Aorta (tissue), 5 donors: ENCODE measurements around the gene PDCD1LG2. TPM values are rescaled to one million over a fixed set of nuclear protein-coding genes. Genes with fewer than 3 reads are reported as not detected.

Experiments
- ATAC-seq: fragments of 200-7000 bp; cut with Tn5 transposase; one replicate; pipeline ENCODE4 v1.9.1; 2022; ENCODE audit warnings: moderate library complexity; ENCODE audit not compliant: low FRiP score
- DNase-seq, 2 donors: peaks; one replicate each; pipeline ENCODE4 v3.0.0-alpha.2; 2020
- H3K27ac ChIP-seq, 2 donors: one replicate each; pipeline ENCODE4 v1.5.1; 2013; ENCODE audit warnings: low read length in 2 of 2, mild to moderate bottlenecking in 2 of 2, moderate library complexity in 2 of 2, control low read depth in 1 of 2, inconsistent platforms in 1 of 2, low read depth in 1 of 2
- H3K27me3 ChIP-seq, 2 donors: one replicate each; pipeline ENCODE4 v1.6.1; 2013; ENCODE audit warnings: control low read depth in 1 of 2, low read length in 1 of 2, mild to moderate bottlenecking in 1 of 2, moderate library complexity in 1 of 2; ENCODE audit not compliant: insufficient read depth in 2 of 2, control insufficient read depth in 1 of 2
- H3K36me3 ChIP-seq, 2 donors: one replicate each; pipeline ENCODE4 v1.6.1; 2013; ENCODE audit warnings: control low read depth in 1 of 2, low read length in 1 of 2, mild to moderate bottlenecking in 1 of 2; ENCODE audit not compliant: insufficient read depth in 2 of 2, control insufficient read depth in 1 of 2
- H3K4me1 ChIP-seq, 2 donors: one replicate each; pipeline ENCODE4 v1.6.1; 2013; ENCODE audit warnings: low read length in 2 of 2, control low read depth in 1 of 2, mild to moderate bottlenecking in 1 of 2, moderate library complexity in 1 of 2; ENCODE audit not compliant: insufficient read depth in 2 of 2, control insufficient read depth in 1 of 2
- H3K4me3 ChIP-seq, 2 donors: one replicate each; pipeline ENCODE4 v1.5.1; 2013; ENCODE audit warnings: low read length in 2 of 2, control low read depth in 1 of 2, mild to moderate bottlenecking in 1 of 2
- H3K9me3 ChIP-seq: one replicate; pipeline ENCODE4 v1.6.1; 2013; ENCODE audit warnings: mild to moderate bottlenecking, low read length; ENCODE audit not compliant: control insufficient read depth
- WGBS, 2 donors: extraction: QIAGEN DNeasy Blood & Tissue Kit; methylation state at CpG; one replicate each; pipeline ENCODE4 v1.1.7; 2013; 5-methylcytosine and 5-hydroxymethylcytosine counted together
- intact Hi-C, 2 donors: fragments of 100-400 bp; cut with DNase I; formaldehyde crosslinking; loops; one replicate each; pipeline versions ENCODE4 v1.14.2 to v1.15.0; 2022
- polyA plus RNA-seq, 2 donors: library from polyadenylated mRNA; stranded (reverse); fragments of 200-250 nt; gene quantifications; one replicate each; pipeline ENCODE4 v1.2.3, GENCODE V29; 2013
- total RNA-seq, 2 donors: library from RNA; stranded (reverse); fragmentation: NEBNext Ultra II Directional; extraction: Animal tissue kit (Norgen Biotek cat#: 25700); gene quantifications; one replicate each; pipeline ENCODE4 v1.2.1, GENCODE V29; 2021
- donor health status: healthy with polysubstance abuse.
- donor health status: Bipolar disorder and iron deficiency.
- donor health status: DM: no; HTN: no; CAD: no.
- donor health status: DM: no; HTN: no; CAD: no.
- donor health status: DM: yes; HTN: yes; CAD: no.

Gene PDCD1LG2
- total and polyA plus RNA-seq, 4 donors, result 1.6 to 5.4 (median 4.5) TPM

- H3K27me3 ChIP-seq, result no peaks in the 10 kb centered on the region
- H3K36me3 ChIP-seq, result no peaks in the 10 kb centered on the region
- no peaks in the 10 kb centered on the region for H3K4me1 ChIP-seq
- peaks cover 2% of the 10 kb centered on the region for H3K9me3 ChIP-seq
- no peak for DNase-seq
- H3K4me3 ChIP-seq, result no peak overlapping the region
- 82 to 86% methylated on average over 3 of the region's 3 CpGs for whole genome bisulfite sequencing, 2 donors
- ATAC-seq, result no peak
- H3K27ac ChIP-seq, result no peak overlapping the region
- intact Hi-C loops, result no loop called here
Measured at GRCh38 chr9:5479994-5480694, 30.2 kb upstream of the PDCD1LG2 start.

- Histone ChIP-seq H3K4me1 (no peaks in the 10 kb centered on the region), H3K27ac (no peak overlapping the region), H3K4me3 (no peak overlapping the region), H3K27me3 (no peaks in the 10 kb centered on the region), H3K36me3 (no peaks in the 10 kb centered on the region), H3K9me3 (peaks cover 2% of the 10 kb centered on the region)
- intact Hi-C loops, result no loop called here
- 94 to 98% methylated on average over 4 of the region's 4 CpGs for WGBS, 2 donors
- ATAC-seq, result no peak
- DNase-seq, result no peak
Measured at GRCh38 chr9:5480919-5481318, 29.4 kb upstream of the PDCD1LG2 start.

GRCh38 chr9:5481322-5482040 is 28.9 kb upstream of the PDCD1LG2 start:
- no peaks in the 10 kb centered on the region for H3K36me3 ChIP-seq
- H3K4me3 ChIP-seq, result no peak overlapping the region
- H3K27ac ChIP-seq, result no peak overlapping the region
- WGBS, 2 donors, result 92 to 93% methylated on average over 5 of the region's 5 CpGs
- DNase-seq, result no peak
- H3K4me1 ChIP-seq, result no peaks in the 10 kb centered on the region
- intact Hi-C loops, result no loop called here
- ATAC-seq, result no peak
- peaks cover 2% of the 10 kb centered on the region for H3K9me3 ChIP-seq
- no peaks in the 10 kb centered on the region for H3K27me3 ChIP-seq

- Histone ChIP-seq H3K27me3 (no peaks in the 10 kb centered on the region), H3K9me3 (peaks cover 2% of the 10 kb centered on the region), H3K27ac (no peak overlapping the region), H3K4me1 (no peaks in the 10 kb centered on the region), H3K36me3 (no peaks in the 10 kb centered on the region), H3K4me3 (no peak overlapping the region)
- intact Hi-C loops, result no loop called here
- ATAC-seq (no peak), DNase-seq (no peak)
- 88 to 95% methylated on average over 8 of the region's 8 CpGs for WGBS, 2 donors
Measured at GRCh38 chr9:5482194-5482593, 28.1 kb upstream of the PDCD1LG2 start.

GRCh38 chr9:5483306-5483705 is 27.0 kb upstream of the PDCD1LG2 start:
- no peaks in the 10 kb centered on the region for H3K4me1 ChIP-seq
- H3K27ac ChIP-seq, result no peak overlapping the region
- peaks cover 2% of the 10 kb centered on the region for H3K9me3 ChIP-seq
- WGBS, 2 donors, result 67 to 98% methylated on average over 2 of the region's 2 CpGs
- ATAC-seq (no peak), DNase-seq (no peak)
- intact Hi-C loops, result no loop called here
- no peaks in the 10 kb centered on the region for H3K27me3 ChIP-seq
- no peaks in the 10 kb centered on the region for H3K36me3 ChIP-seq
- H3K4me3 ChIP-seq, result no peak overlapping the region

DNA sequence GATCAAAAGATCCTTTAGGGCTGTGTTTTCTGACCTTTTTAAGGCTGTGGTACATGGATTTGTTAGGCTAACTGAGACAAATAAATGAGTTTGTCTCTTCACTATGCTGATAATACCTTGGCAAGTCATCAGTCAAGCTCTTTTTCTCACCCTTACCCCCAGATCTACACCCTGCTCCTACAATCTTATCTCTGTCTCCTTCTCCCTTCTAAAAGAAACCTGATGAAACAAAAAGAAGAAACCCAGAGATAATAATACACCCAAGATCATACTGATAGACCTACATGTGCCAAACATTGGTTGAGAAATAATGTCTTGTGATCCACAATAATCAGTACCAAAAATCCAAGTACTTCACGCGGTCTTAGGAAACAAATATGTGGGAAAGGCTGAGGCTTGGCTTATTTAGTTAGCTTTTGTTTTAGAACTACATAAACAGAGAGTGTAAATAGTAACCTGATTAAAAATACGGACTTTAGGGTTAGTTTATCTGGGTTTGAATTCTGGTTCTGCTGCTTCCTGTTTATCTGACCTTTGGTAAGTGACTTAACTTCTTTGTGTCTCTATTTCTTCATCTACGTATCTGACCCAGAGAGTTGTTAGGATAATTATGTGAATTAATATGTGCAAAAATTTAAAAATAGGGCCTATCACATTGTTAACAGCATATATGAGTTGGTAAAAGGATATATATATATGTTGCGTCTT is 24.8 kb upstream of the PDCD1LG2 start:
- H3K4me1 ChIP-seq, result no peaks in the 10 kb centered on the region
- H3K27me3 ChIP-seq, result no peaks in the 10 kb centered on the region
- H3K9me3 ChIP-seq, result peaks cover 2% of the 10 kb centered on the region
- intact Hi-C loops, result no loop called here
- ATAC-seq, result no peak
- no peak overlapping the region for H3K4me3 ChIP-seq
- 90 to 94% methylated on average over 5 of the region's 5 CpGs for WGBS, 2 donors
- H3K36me3 ChIP-seq, result no peaks in the 10 kb centered on the region
- no peak overlapping the region for H3K27ac ChIP-seq
- DNase-seq, result no peak

DNA sequence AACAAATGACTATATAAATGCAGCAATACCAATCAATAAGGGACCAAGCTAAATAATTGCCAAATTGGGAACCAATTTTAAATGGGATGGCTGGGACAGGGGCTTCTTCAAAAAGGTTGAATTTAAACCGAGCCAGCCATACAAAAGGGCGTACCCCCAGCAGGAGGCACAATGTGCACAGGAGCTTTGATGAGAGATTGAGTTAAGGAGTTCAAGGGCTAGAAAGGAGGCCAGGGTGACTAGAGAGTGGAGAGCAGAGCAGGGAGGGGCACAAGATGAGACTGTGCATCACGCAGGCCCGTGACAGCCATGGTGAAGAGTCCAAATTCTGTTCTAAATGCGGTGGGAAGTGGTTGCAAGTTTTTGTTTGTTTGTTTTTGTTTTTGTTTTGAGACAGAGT is 23.3 kb upstream of the PDCD1LG2 start:
- 84 to 93% methylated on average over 5 of the region's 5 CpGs for WGBS, 2 donors
- no peaks in the 10 kb centered on the region for H3K36me3 ChIP-seq
- DNase-seq (no peak), ATAC-seq (no peak)
- intact Hi-C loops, result no loop called here
- no peak overlapping the region for H3K4me3 ChIP-seq
- no peak overlapping the region for H3K27ac ChIP-seq
- no peaks in the 10 kb centered on the region for H3K4me1 ChIP-seq
- H3K9me3 ChIP-seq, result peaks cover 2% of the 10 kb centered on the region
- H3K27me3 ChIP-seq, result no peaks in the 10 kb centered on the region

DNA sequence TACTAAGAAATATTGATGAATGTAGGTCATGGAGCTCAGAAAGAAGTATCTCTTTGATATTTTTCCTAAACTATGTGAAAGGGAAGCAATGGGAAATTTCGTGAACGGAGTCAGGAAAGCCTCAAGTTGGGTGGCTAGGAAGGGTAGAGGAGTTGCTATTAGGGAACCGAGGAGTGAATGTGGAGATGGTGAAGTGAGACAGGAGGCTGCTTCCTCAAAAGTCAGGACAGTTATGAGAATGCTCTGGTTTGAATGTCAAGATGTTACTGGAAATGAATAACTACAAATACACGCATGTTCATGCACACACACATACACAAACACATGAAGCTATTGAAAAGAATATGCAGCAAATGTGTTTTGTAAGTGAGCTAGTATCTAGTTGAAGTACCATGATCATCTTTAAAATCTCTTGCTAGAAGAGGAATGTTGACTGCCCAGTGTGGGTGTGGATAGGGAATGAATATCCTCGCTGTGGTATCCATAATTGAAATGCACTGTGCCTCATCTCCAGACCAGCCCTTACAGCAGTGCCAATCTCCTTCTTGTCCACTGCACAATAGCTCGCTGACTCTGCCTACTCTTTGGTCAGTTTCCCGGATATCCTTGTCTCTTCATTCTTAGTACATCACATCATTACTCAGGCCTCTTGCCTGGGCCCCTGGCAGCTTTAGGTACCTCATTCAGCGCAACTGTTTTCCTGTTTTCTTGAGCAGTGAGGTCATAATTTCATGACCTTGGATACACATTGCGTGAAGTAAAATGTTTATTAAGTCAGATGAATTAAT is 21.9 kb upstream of the PDCD1LG2 start:
- intact Hi-C loops, result no loop called here
- no peak overlapping the region for H3K4me3 ChIP-seq
- peaks cover 2% of the 10 kb centered on the region for H3K9me3 ChIP-seq
- no peaks in the 10 kb centered on the region for H3K4me1 ChIP-seq
- DNase-seq, result no peak
- no peaks in the 10 kb centered on the region for H3K27me3 ChIP-seq
- ATAC-seq, result no peak
- H3K36me3 ChIP-seq, result no peaks in the 10 kb centered on the region
- H3K27ac ChIP-seq, result no peak overlapping the region
- 82 to 87% methylated on average over 9 of the region's 9 CpGs for WGBS, 2 donors
